Fibroblast of peridontal ligament (primary cell): ENCODE results near the gene BRME1.

Source experiments
- DNase-seq: peaks from one replicate; pipeline ENCODE4 v3.0.0-alpha.2; 2010; ENCODE audit errors: extremely low read depth

Gene BRME1

DNA sequence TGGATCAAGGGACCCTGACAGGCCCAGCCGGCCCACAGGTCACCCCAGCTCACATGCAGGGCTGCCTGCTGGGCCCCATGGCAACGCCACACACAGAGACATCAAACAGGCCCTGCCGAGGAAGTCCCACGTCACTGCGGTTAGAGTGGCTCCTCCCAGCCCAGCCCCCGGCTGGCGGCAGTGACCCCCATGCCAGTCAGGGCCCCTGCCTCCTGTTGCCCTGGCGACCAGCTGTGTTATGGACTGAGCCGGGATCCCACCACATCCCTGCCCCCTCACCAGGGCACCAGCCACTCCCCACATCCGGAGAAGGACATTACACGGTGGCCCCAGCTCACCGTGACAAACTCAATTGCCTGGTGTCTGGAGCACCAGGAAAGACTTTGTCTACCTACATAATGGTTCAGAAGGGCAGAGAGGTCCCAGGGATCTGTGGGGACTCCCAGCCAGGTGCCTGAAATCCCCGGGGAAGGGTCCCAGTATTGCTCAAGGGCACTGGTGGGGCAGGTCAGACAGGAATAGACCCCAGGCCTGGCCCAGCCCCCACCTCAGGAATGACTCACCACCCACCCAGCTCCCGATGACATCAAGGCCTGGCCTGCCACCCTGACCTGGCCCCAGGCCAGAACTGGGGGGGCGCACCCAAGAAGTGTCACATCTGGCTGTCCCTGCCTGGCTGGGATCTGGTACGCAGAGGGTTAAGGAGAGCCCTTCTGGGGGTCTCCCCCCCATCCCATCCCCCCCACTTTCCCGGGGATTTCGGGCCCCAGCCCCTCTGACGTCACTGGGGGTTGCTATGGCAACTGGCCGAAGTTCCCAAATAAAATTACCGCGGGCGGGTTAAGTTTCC lies 59.1 kb downstream of the BRME1 start:
- peak; percentile 91 for DNase-seq

GRCh38 chr19:13844130-13844631 lies 61.7 kb downstream of the BRME1 start:
- no peak for DNase-seq

GRCh38 chr19:13843104-13843921 lies 62.6 kb downstream of the BRME1 start:
- no peak for DNase-seq

GRCh38 chr19:13842291-13843103 lies 63.4 kb downstream of the BRME1 start:
- DNase-seq, result peak; percentile 65

DNA sequence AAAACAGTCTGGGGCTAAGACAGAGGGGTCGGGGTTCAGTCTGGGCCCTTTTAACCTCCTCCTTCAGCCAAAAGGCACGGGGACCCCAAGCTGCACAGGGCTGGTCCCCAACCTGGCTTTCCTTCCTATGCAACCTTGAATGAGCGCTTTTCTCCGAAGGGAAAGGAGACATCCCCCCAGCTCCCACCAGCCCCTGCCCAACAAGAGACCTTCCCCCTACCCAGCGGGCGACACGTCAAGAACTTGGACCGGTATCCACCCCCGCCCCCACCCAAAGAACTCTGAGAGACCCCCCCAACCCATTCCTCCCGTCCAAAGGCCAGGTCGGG lies 64.0 kb downstream of the BRME1 start:
- DNase-seq, result no peak

DNA sequence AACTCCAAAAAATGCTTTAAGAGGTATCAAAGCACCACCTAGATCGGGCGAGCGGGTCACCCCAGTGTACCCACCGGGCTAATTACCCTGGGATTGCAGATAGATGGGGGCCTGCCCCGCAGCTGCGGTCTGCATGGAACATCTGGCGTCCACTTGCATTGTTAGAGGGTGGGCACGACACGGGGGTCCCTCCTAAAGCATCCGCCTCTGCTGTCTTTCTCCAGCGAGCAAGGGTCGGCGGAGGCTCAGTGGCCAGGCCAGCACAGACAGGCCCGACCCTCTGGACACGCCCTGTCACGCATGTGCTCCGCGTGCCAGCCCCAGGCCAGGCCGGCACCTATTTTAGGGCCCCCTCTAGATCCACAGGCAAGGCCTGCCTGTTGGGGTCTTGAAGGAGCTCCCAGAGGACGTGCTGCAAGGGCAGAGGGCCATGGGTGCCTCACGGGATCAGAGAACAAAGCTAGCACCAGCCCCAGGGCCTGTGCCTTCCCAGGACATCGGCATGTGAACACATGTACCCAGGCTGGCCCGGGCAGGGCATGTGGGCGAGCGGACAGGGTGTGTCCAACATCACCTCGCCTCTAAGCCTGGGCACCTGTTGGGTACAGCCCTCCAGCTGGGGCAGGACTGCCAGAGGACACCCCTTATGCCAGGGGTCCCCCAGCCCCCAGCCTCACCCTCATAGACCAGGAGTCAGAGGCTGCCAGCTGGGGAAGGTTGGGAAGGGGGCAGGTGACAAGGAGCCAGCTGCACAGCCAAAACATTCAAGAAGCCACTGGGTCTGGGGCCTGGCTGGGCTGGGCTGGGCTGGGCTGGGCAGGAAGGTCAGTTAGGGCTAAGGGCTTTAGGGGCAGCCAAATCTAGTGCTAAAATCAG lies 64.6 kb downstream of the BRME1 start:
- DNase-seq, result no peak

- no peak for DNase-seq
These were observed 65.4 kb downstream of the BRME1 start for GRCh38 chr19:13840305-13841085.

GRCh38 chr19:13839938-13840304 lies 66.0 kb downstream of the BRME1 start:
- no peak for DNase-seq

GRCh38 chr19:13839130-13839937 lies 66.6 kb downstream of the BRME1 start:
- peak; percentile 57 for DNase-seq

DNA sequence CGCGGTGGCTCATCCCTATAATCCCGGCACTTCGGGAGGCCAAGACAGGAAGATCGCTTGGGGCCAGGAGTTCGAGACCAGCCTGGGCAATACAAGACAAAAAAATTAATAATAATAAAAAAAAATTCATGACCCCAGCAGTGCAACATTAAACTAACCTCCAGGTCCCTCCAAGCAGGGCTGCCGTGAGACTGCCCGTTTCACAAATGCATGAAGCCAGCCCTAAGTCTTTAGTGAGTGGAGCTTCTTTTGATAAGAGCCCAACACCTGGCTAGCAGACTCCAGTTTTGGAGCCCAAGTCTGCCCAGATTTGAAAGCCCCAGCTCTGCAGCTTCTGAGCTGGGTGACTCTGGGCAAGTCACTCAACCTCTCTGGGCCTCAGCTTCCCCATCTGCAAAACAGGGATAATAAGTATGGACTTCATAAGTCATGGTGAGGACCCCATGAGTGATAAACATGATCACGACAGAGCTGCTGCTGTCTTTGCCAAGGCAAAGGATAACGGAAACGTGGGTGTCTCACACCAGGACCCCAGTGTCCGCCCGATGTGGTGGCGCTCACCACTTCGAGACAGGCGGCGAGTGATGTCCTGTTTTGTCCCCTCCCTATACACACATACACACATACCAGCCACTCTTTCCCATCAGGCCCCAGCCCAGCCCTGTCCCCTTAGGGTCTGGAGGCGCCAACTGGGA lies 67.3 kb downstream of the BRME1 start:
- DNase-seq, result no peak

GRCh38 chr19:13835791-13836723 lies 69.9 kb downstream of the BRME1 start:
- DNase-seq, result no peak

DNA sequence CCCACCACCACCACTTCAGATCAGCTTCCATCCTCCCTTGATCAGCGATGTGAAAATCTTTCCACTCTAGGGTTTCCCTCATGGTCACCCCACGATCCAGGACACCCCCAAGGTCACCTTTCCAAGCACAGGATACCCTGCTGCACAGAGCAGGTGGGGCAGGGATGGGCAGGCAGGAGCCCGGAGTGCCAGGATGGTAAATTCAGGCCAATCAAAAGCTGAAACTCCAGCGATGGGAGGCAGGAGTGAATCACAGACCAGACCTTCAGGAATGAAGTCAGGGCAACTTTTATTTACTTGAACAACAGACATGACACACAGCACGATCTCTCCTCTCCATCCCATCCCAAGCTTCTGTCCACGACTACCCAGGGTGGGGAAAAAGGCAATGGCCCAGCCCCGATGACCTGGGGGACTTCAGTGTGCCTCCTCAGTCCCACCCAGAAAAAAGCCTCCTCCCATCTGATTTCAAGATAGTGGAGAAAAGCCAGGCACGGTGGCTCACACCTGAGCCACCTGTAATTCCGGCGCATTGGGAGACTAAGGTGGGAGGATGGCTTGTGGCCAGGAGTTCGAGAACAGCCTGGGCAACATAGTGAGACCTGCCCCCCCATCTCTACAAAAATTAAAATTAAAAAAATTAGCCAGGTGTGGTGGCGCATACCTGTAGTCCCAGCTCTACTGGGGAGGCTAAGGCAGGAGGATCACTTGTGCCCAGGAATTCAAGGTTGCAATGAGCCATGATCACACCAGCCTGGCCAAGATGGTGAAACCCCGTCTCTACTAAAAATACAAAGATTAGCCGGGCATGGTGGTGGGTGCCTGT lies 71.5 kb downstream of the BRME1 start:
- no peak for DNase-seq

DNA sequence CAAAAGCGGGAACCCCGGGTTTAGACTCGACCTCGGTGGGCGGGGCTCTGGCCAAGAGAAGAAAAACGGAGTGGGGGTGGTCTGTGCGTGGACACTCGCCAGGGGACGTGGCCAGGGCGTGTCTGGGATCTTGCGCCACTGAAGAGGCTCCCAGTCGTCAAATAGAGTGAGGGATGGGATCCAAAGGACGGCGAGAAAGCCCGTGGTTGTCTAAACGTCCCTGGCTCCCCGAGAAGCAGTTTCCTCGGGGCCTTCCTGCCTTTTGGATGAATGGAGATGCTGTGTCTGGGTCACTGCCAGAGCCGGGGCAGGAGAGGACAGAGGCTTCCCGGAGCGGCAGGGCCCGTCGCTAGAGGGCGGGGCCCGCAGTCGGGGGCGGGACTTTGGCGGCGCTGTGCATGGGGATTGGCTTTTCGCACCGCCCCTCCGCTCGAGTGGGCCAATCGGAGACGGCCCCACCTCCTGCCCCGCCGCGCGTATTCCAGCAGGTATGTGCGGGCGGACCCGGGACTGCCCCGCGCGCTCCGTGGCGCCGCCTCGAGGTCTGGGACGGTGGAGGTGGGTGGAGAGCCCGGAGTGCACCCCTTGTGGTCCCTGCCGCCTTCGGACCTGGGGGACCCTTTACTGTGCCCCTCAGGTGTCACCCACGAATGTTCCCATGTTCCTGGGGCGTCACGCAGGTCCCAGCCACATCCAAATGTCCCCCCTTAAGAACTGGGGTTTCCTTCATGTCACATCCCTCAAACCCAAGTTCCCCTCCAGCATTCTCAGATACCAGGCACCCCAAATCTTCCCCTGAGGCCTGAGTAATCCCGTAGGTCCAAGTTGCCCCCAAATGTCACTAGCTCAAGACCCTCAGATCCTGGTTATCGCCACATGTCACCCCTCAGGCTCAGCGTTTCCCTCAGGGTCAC lies 72.3 kb downstream of the BRME1 start:
- DNase-seq, result peak; percentile 71
